ENCODE measurements around the gene USF2.

- TF ChIP-seq CTCF (IDR thresholded peaks at IDR 0.05; ENCODE audit: low read depth, low read length) (no peak), EZH2phosphoT487 (IDR thresholded peaks at IDR 0.05; ENCODE audit: low read depth) (no peak)
Measured at GRCh38 chr19:35320065-35320713, 51.4 kb downstream of the USF2 start.
